PC-3 (cell line): ENCODE results near the gene SLC15A4. TPM values are rescaled to one million over a fixed set of nuclear protein-coding genes. Genes with fewer than 3 reads are reported as not detected.

ENCODE experiments used
- ATAC-seq: fragments of 200-7000 bp; cut with Tn5 transposase; 2 replicates; pipeline ENCODE4 v1.9.1; 2020; ENCODE audit warnings: mild to moderate bottlenecking, moderate library complexity
- BruUV-seq: library from RNA; stranded (reverse); fragments of 400-500 nt; replicated peaks from 2 replicates; lab custom pipeline; 2021; lab: Mats Ljungman, UMichigan
- CTCF ChIA-PET: fragments of 300-600 bp; sonication (Branson Sonifier 250); formaldehyde crosslinking; loops from one replicate; lab custom pipeline; 2022; ENCODE audit warnings: antibody characterized with exemption; lab: Charles Lee
- POLR2A ChIA-PET: fragments of 300-600 bp; sonication (Branson Sonifier 250); formaldehyde crosslinking; loops from one replicate; lab custom pipeline; 2022; ENCODE audit warnings: antibody characterized with exemption; ENCODE audit not compliant: unreplicated experiment; lab: Charles Lee
- DNase-seq: peaks from one replicate; pipeline ENCODE4 v3.0.0-alpha.2; 2015
- H2AFZ ChIP-seq: fragments of 300-600 bp; sonication (generic); 2 replicates; pipeline ENCODE4 v1.6.0; 2016; ENCODE audit warnings: antibody characterized with exemption, low read length
- H3F3A ChIP-seq: fragments of 300-600 bp; sonication (generic); one replicate; pipeline ENCODE4 v1.6.0; 2017; ENCODE audit warnings: antibody characterized with exemption, low read length, control low read depth, mild to moderate bottlenecking; ENCODE audit not compliant: unreplicated experiment
- H3K27ac ChIP-seq: fragments of 300-600 bp; sonication (generic); 2 replicates; pipeline ENCODE4 v1.5.1; 2016; ENCODE audit warnings: mild to moderate bottlenecking, low read length
- H3K27me3 ChIP-seq: fragments of 300-600 bp; sonication (generic); 2 replicates; pipeline ENCODE4 v1.6.1; 2016; ENCODE audit warnings: low read length, mixed read lengths
- H3K36me3 ChIP-seq: fragments of 300-600 bp; sonication (generic); 2 replicates; pipeline ENCODE4 v1.6.1; 2016; ENCODE audit warnings: low read depth, mixed run types, low read length, mixed read lengths
- H3K4me1 ChIP-seq: fragments of 300-600 bp; sonication (generic); 2 replicates; pipeline ENCODE4 v1.5.1; 2016; ENCODE audit warnings: low read length; ENCODE audit not compliant: insufficient read depth
- H3K4me2 ChIP-seq: fragments of 300-600 bp; sonication (generic); 2 replicates; pipeline ENCODE4 v1.6.0; 2016; ENCODE audit warnings: low read length
- H3K4me3 ChIP-seq: fragments of 300-600 bp; sonication (generic); 2 replicates; pipeline ENCODE4 v1.5.1; 2016; ENCODE audit warnings: mild to moderate bottlenecking, low read length, mixed read lengths
- H3K79me2 ChIP-seq: fragments of 300-600 bp; sonication (generic); 2 replicates; pipeline ENCODE4 v1.6.1; 2017; ENCODE audit warnings: low read length, mixed read lengths
- H3K9ac ChIP-seq: fragments of 300-600 bp; sonication (generic); 2 replicates; pipeline ENCODE4 v1.6.0; 2016; ENCODE audit warnings: mild to moderate bottlenecking, low read length
- H3K9me2 ChIP-seq: fragments of 300-600 bp; sonication (generic); replicated peaks from 2 replicates; pipeline ENCODE4 v1.6.1; 2016; ENCODE audit warnings: mixed run types, low read length, mixed read lengths
- H3K9me3 ChIP-seq: fragments of 300-600 bp; sonication (generic); 2 replicates; pipeline ENCODE4 v1.6.1; 2016; ENCODE audit warnings: low read length, mixed read lengths
- H4K20me1 ChIP-seq: fragments of 300-600 bp; sonication (generic); 2 replicates; pipeline ENCODE4 v1.6.1; 2016; ENCODE audit warnings: low read length, mixed read lengths
- CTCF ChIP-seq: fragments of 300-600 bp; sonication (generic); conservative IDR thresholded peaks from 2 replicates; pipeline ENCODE4 v1.5.1; 2017; ENCODE audit warnings: antibody characterized with exemption, low read depth, mild to moderate bottlenecking, low read length
- EZH2 ChIP-seq: fragments of 300-600 bp; sonication (generic); IDR thresholded peaks from one replicate; pipeline ENCODE4 v1.6.1; 2017; ENCODE audit warnings: antibody characterized with exemption, mild to moderate bottlenecking, low read length; ENCODE audit not compliant: unreplicated experiment
- EZH2phosphoT487 ChIP-seq: fragments of 300-600 bp; sonication (generic); IDR thresholded peaks from 2 replicates; pipeline ENCODE4 v1.6.1; 2018; ENCODE audit warnings: mild to moderate bottlenecking, antibody characterized with exemption, low read length, borderline replicate concordance
- intact Hi-C: fragments of 100-400 bp; cut with micrococcal nuclease; formaldehyde crosslinking; loops from 2 replicates; pipeline ENCODE4 v1.9.0; 2023
- total RNA-seq: library from RNA; depleted of rRNA; stranded (reverse); fragments of >200 nt; gene quantifications from 2 replicates; pipeline ENCODE4 v1.2.3, GENCODE V29; 2014

SLC15A4 gene
- total RNA-seq, 1 experiment from 2014 or later, result 20.8 TPM

GRCh38 chr12:128825835-128826234 is 2.1 kb upstream of the SLC15A4 start:
- ChIA-PET POLR2A (no interaction called here), CTCF (no interaction called here)
- DNase-seq, result no peak
- TF ChIP-seq CTCF (no peak), EZH2phosphoT487 (no peak), EZH2 (no peak)
- Histone ChIP-seq H4K20me1 (no peaks in the 10 kb centered on the region; the same call in 1 of the 2 replicates), H3K9me3 (no peaks in the 10 kb centered on the region), H3K36me3 (peaks cover 4% of the 10 kb centered on the region), H3K9ac (no peak overlapping the region), H3K4me1 (peaks cover 22% of the 10 kb centered on the region), H3K9me2 (no peaks in the 10 kb centered on the region), H3F3A (no peaks in the 10 kb centered on the region), H3K4me2 (no peak overlapping the region), H3K27ac (no peak overlapping the region), H2AFZ (no peak overlapping the region), H3K79me2 (peaks cover 26% of the 10 kb centered on the region), H3K4me3 (no peak overlapping the region), H3K27me3 (no peaks in the 10 kb centered on the region)
- intact Hi-C loops, result no loop called here
- BruUV-seq, result no TSS peak
- no peak for ATAC-seq

- H3K27me3 ChIP-seq, result no peaks in the 10 kb centered on the region
- H3K9me2 ChIP-seq, result no peaks in the 10 kb centered on the region
- peak overlapping the region; percentile 74 for H2AFZ ChIP-seq
- peak; percentile 49 for ATAC-seq
- intact Hi-C loops, result no loop called here
- H3F3A ChIP-seq, result no peaks in the 10 kb centered on the region
- peaks cover 12% of the 10 kb centered on the region for H3K4me1 ChIP-seq
- H3K27ac ChIP-seq, result 0 out of 2 replicates have a peak overlapping the region, but pooled peaks have one; percentile 27
- H3K9me3 ChIP-seq, result no peaks in the 10 kb centered on the region
- H3K79me2 ChIP-seq, result peaks cover 51% of the 10 kb centered on the region
- peak overlapping the region; percentile 97 for H3K4me3 ChIP-seq
- DNase-seq, result peak; percentile 45
- no peak for TF ChIP-seq EZH2phosphoT487
- TF ChIP-seq EZH2, result no peak
- no peak for TF ChIP-seq CTCF
- POLR2A ChIA-PET, result no interaction called here
- peaks cover 5% of the 10 kb centered on the region for H4K20me1 ChIP-seq
- CTCF ChIA-PET, result no interaction called here
- no TSS peak for BruUV-seq
- peaks cover 10% of the 10 kb centered on the region for H3K36me3 ChIP-seq
- peak overlapping the region; percentile 97 for H3K4me2 ChIP-seq
- H3K9ac ChIP-seq, result peak overlapping the region; percentile 87
Observed at GRCh38 chr12:128823216-128823915, 392 bp downstream of the SLC15A4 start.
